NCI-H1048 (cell line): ENCODE results near the gene OSBPL1A.

Source experiments
- DNase-seq: peaks from one replicate; lab custom pipeline; 2025; lab: John Stamatoyannopoulos, UW

OSBPL1A gene

GRCh38 chr18:24267878-24268277 is 129.7 kb downstream of the OSBPL1A start:
- DNase-seq = no peak

- DNase-seq = no peak
Measured at GRCh38 chr18:24266131-24266530, 131.5 kb downstream of the OSBPL1A start.

GRCh38 chr18:24265502-24266064 is 132.0 kb downstream of the OSBPL1A start:
- DNase-seq = no peak

GRCh38 chr18:24263050-24263449 is 134.6 kb downstream of the OSBPL1A start:
- DNase-seq = no peak

- DNase-seq = no peak
Measured at GRCh38 chr18:24262087-24262486, 135.5 kb downstream of the OSBPL1A start.

- no peak for DNase-seq
Measured at GRCh38 chr18:24259869-24260641, 137.6 kb downstream of the OSBPL1A start.

- DNase-seq = no peak
Measured at GRCh38 chr18:24254071-24254470, 143.6 kb downstream of the OSBPL1A start.

GRCh38 chr18:24249716-24250115 is 147.9 kb downstream of the OSBPL1A start:
- DNase-seq = no peak

GRCh38 chr18:24248359-24248758 is 149.3 kb downstream of the OSBPL1A start:
- no peak for DNase-seq

- DNase-seq = no peak
Measured at GRCh38 chr18:24246143-24246542, 151.5 kb downstream of the OSBPL1A start.

GRCh38 chr18:24244698-24245097 is 152.9 kb downstream of the OSBPL1A start:
- DNase-seq = no peak

- DNase-seq = no peak
Measured at GRCh38 chr18:24243677-24244076, 153.9 kb downstream of the OSBPL1A start.

- no peak for DNase-seq
Measured at GRCh38 chr18:24239341-24239740, 158.3 kb downstream of the OSBPL1A start.

GRCh38 chr18:24238387-24238786 is 159.2 kb downstream of the OSBPL1A start:
- DNase-seq = no peak

GRCh38 chr18:24234850-24235418 is 162.7 kb downstream of the OSBPL1A start:
- no peak for DNase-seq

GRCh38 chr18:24234330-24234729 is 163.3 kb downstream of the OSBPL1A start:
- DNase-seq = no peak

- no peak for DNase-seq
Measured at GRCh38 chr18:24232800-24233199, 164.8 kb downstream of the OSBPL1A start.

- no peak for DNase-seq
Measured at GRCh38 chr18:24231773-24232735, 165.6 kb downstream of the OSBPL1A start.

- DNase-seq = no peak
Measured at GRCh38 chr18:24230766-24231165, 166.9 kb downstream of the OSBPL1A start.

- DNase-seq = no peak
Measured at GRCh38 chr18:24228667-24229041, 169.0 kb downstream of the OSBPL1A start.

- DNase-seq = no peak
Measured at GRCh38 chr18:24227977-24228666, 169.5 kb downstream of the OSBPL1A start.

GRCh38 chr18:24220318-24220688 is 177.3 kb downstream of the OSBPL1A start:
- no peak for DNase-seq
